H1 (cell line): Measurements from ENCODE around the gene DAGLA. TPM values are rescaled to one million over a fixed set of nuclear protein-coding genes. Genes with fewer than 3 reads are reported as not detected.

ENCODE experiments used
- CTCF ChIA-PET: fragments of 300-600 bp; sonication (Branson Sonifier 250); formaldehyde crosslinking; loops from one replicate; lab custom pipeline; 2021; ENCODE audit not compliant: partially characterized antibody; lab: Charles Lee
- POLR2A ChIA-PET: fragments of 300-600 bp; sonication (Branson Sonifier 250); formaldehyde crosslinking; loops from one replicate; lab custom pipeline; 2021; ENCODE audit warnings: inconsistent platforms; ENCODE audit not compliant: partially characterized antibody; lab: Charles Lee
- DNase-seq, 2 experiments: peaks; one replicate each; pipeline versions ENCODE4 v3.0.0 to v3.0.0-alpha.2; 2010 to 2022; ENCODE audit warnings: low spot score in 2 of 2, low read depth in 1 of 2, mixed read lengths in 1 of 2
- FAIRE-seq: peaks from 2 replicates; lab custom pipeline; 2011; peaks lifted over from hg19 to GRCh38; lab: Jason Lieb, UNC
- H2AFZ ChIP-seq: 2 replicates; pipeline ENCODE4 v1.8.1; 2012; ENCODE audit warnings: low read length, inconsistent platforms
- H2AK5ac ChIP-seq: 2 replicates; pipeline ENCODE4 v1.6.1; 2013; ENCODE audit warnings: low read depth, low read length
- H2BK120ac ChIP-seq: replicated peaks from 2 replicates; pipeline ENCODE3; 2013; ENCODE audit warnings: low read depth, low read length, inconsistent platforms
- H2BK12ac ChIP-seq: 2 replicates; pipeline ENCODE4 v1.6.1; 2013; ENCODE audit warnings: low read depth, low read length
- H2BK15ac ChIP-seq: 2 replicates; pipeline ENCODE4 v1.6.1; 2013; ENCODE audit warnings: low read length
- H2BK20ac ChIP-seq: 2 replicates; pipeline ENCODE4 v1.6.1; 2013; ENCODE audit warnings: low read length
- H2BK5ac ChIP-seq: 2 replicates; pipeline ENCODE4 v1.6.1; 2013; ENCODE audit warnings: low read depth, low read length
- H3K14ac ChIP-seq: 2 replicates; pipeline ENCODE4 v1.6.1; 2013; ENCODE audit warnings: inconsistent platforms; ENCODE audit not compliant: insufficient read length
- H3K18ac ChIP-seq: 2 replicates; pipeline ENCODE4 v1.6.1; 2013; ENCODE audit warnings: low read length; ENCODE audit errors: extremely low read depth
- H3K23ac ChIP-seq: 2 replicates; pipeline ENCODE4 v1.6.1; 2013; ENCODE audit warnings: inconsistent platforms; ENCODE audit not compliant: insufficient read length
- H3K23me2 ChIP-seq: 2 replicates; pipeline ENCODE4 v1.6.1; 2013; ENCODE audit warnings: low read depth, low read length
- H3K27ac ChIP-seq: 2 replicates; pipeline ENCODE4 v1.6.1; 2011; ENCODE audit warnings: low read depth, low read length, inconsistent platforms
- H3K27me3 ChIP-seq, 4 experiments: replicated peaks in 1 of 4; 1 replicate in 1 of 4; 2 replicates in 3 of 4; pipeline versions ENCODE4 v1.6.1 to v1.8.1; 2011 to 2013; ENCODE audit warnings: low read length in 3 of 4, mild to moderate bottlenecking in 3 of 4, inconsistent platforms in 2 of 4, mixed read lengths in 2 of 4, moderate library complexity in 1 of 4; ENCODE audit not compliant: control insufficient read depth in 3 of 4, insufficient read depth in 3 of 4; ENCODE audit errors: extremely low read depth in 1 of 4
- H3K36me3 ChIP-seq, 4 experiments: 2 replicates each; pipeline versions ENCODE4 v1.6.1 to v1.8.1; 2011 to 2013; ENCODE audit warnings: mild to moderate bottlenecking in 4 of 4, low read length in 3 of 4, moderate library complexity in 2 of 4, control low read depth in 1 of 4, inconsistent platforms in 1 of 4; ENCODE audit not compliant: insufficient read depth in 4 of 4, control insufficient read depth in 2 of 4
- H3K4ac ChIP-seq: replicated peaks from 2 replicates; pipeline ENCODE3; 2013; ENCODE audit warnings: low read length, low read depth, mixed read lengths, inconsistent platforms; ENCODE audit not compliant: insufficient read length
- H3K4me1 ChIP-seq, 4 experiments: replicated peaks in 1 of 4; 1 replicate in 1 of 4; 2 replicates in 3 of 4; pipeline versions ENCODE4 v1.6.1 to v1.8.1; 2011 to 2013; ENCODE audit warnings: low read length in 3 of 4, inconsistent platforms in 2 of 4, mixed read lengths in 1 of 4; ENCODE audit not compliant: insufficient read depth in 4 of 4, control insufficient read depth in 3 of 4
- H3K4me2 ChIP-seq, 2 experiments: 2 replicates each; pipeline versions ENCODE4 v1.6.1 to v1.8.1; 2011 to 2013; ENCODE audit warnings: low read depth in 2 of 2, low read length in 2 of 2, control low read depth in 1 of 2, inconsistent platforms in 1 of 2, mild to moderate bottlenecking in 1 of 2; ENCODE audit not compliant: insufficient read depth in 1 of 2
- H3K4me3 ChIP-seq, 4 experiments: fragments of 200-600, 300-600 bp in 1 of 4; sonication (generic), shearing (Covaris generic), sonication (Bioruptor Twin) in 1 of 4; 2 replicates each; pipeline versions ENCODE4 v1.5.1 to v1.8.1; 2011 to 2016; ENCODE audit warnings: low read length in 4 of 4, low read depth in 3 of 4, control low read depth in 2 of 4, inconsistent platforms in 2 of 4, mild to moderate bottlenecking in 2 of 4, mixed read lengths in 1 of 4, moderate library complexity in 1 of 4; ENCODE audit not compliant: insufficient read depth in 2 of 4; ENCODE audit errors: extremely low read depth in 1 of 4
- H3K56ac ChIP-seq: replicated peaks from 2 replicates; pipeline ENCODE3; 2013; ENCODE audit warnings: low read depth, mild to moderate bottlenecking, mixed read lengths, low read length, inconsistent platforms; ENCODE audit not compliant: insufficient read length
- H3K79me1 ChIP-seq: 2 replicates; pipeline ENCODE4 v1.6.1; 2013; ENCODE audit warnings: low read depth, low read length, control low read depth
- H3K79me2 ChIP-seq, 2 experiments: 2 replicates each; pipeline versions ENCODE4 v1.6.1 to v1.8.1; 2012 to 2013; ENCODE audit warnings: low read length in 2 of 2, mild to moderate bottlenecking in 2 of 2, inconsistent platforms in 1 of 2; ENCODE audit not compliant: insufficient read depth in 2 of 2, control insufficient read depth in 1 of 2
- H3K9ac ChIP-seq, 4 experiments: replicated peaks in 1 of 4; 1 replicate in 1 of 4; 2 replicates in 3 of 4; pipeline versions ENCODE4 v1.6.1 to v1.8.1; 2011 to 2013; ENCODE audit warnings: low read depth in 3 of 4, low read length in 3 of 4, control low read depth in 2 of 4, mild to moderate bottlenecking in 2 of 4, moderate library complexity in 2 of 4, inconsistent platforms in 1 of 4; ENCODE audit errors: extremely low read depth in 1 of 4
- H3K9me3 ChIP-seq, 2 experiments: 2 replicates each; pipeline versions ENCODE4 v1.6.1 to v1.8.1; 2012 to 2013; ENCODE audit warnings: mild to moderate bottlenecking in 2 of 2, moderate library complexity in 2 of 2, control low read depth in 1 of 2, inconsistent platforms in 1 of 2, low read depth in 1 of 2, low read length in 1 of 2, mixed read lengths in 1 of 2; ENCODE audit not compliant: insufficient read depth in 2 of 2
- H4K20me1 ChIP-seq, 2 experiments: replicated peaks in 1 of 2; 2 replicates each; pipeline versions ENCODE3 to v1.8.1; 2011 to 2013; ENCODE audit warnings: inconsistent platforms in 2 of 2, low read length in 2 of 2, mild to moderate bottlenecking in 1 of 2; ENCODE audit not compliant: insufficient read depth in 2 of 2, control insufficient read depth in 1 of 2
- H4K5ac ChIP-seq: 2 replicates; pipeline ENCODE4 v1.6.1; 2013; ENCODE audit warnings: low read length, low read depth, mixed read lengths, inconsistent platforms; ENCODE audit not compliant: insufficient read length
- H4K8ac ChIP-seq: 2 replicates; pipeline ENCODE4 v1.8.0; 2013; ENCODE audit warnings: mild to moderate bottlenecking, moderate library complexity, low read length, inconsistent platforms; ENCODE audit not compliant: insufficient read depth; ENCODE audit errors: extremely low read depth
- H4K91ac ChIP-seq: replicated peaks from 2 replicates; pipeline ENCODE3; 2013; ENCODE audit warnings: low read length, mixed read lengths, inconsistent platforms; ENCODE audit not compliant: insufficient read length
- CBX8 ChIP-seq: fragments of 300-800, 300-1000 bp; sonication (generic); IDR thresholded peaks from 2 replicates; pipeline ENCODE4 v1.7.1; 2016; ENCODE audit warnings: low read depth, low read length, borderline replicate concordance
- CREB1 ChIP-seq: IDR thresholded peaks from 2 replicates; pipeline ENCODE4 v1.6.1; 2012; ENCODE audit warnings: inconsistent platforms
- GABPA ChIP-seq: IDR thresholded peaks from 2 replicates; pipeline ENCODE4 v1.6.1; 2011; ENCODE audit warnings: mild to moderate bottlenecking, low read length, moderate library complexity, borderline replicate concordance; ENCODE audit not compliant: insufficient read depth
- HDAC6 ChIP-seq: IDR thresholded peaks from one replicate; pipeline ENCODE4 v1.7.1; 2012; ENCODE audit warnings: low read depth, mild to moderate bottlenecking, inconsistent platforms, low read length, moderate library complexity
- KDM1A ChIP-seq: fragments of 200-600, 300-600 bp; sonication (generic); IDR thresholded peaks from 2 replicates; pipeline ENCODE4 v1.7.1; 2016; ENCODE audit warnings: mild to moderate bottlenecking, low read length, borderline replicate concordance
- KDM4A ChIP-seq: IDR thresholded peaks from one replicate; pipeline ENCODE4 v1.7.1; 2012; ENCODE audit warnings: low read depth, mild to moderate bottlenecking, moderate library complexity, low read length, inconsistent platforms; ENCODE audit not compliant: severe bottlenecking
- NANOG ChIP-seq: IDR thresholded peaks from 2 replicates; pipeline ENCODE4 v1.6.1; 2011; ENCODE audit warnings: low read length, low read depth, mild to moderate bottlenecking, inconsistent platforms; ENCODE audit not compliant: insufficient read depth, poor library complexity, severe bottlenecking
- POLR2A ChIP-seq, 2 experiments: IDR thresholded peaks; 1 replicate in 1 of 2; 2 replicates in 1 of 2; pipeline ENCODE4 v1.6.1; 2011; ENCODE audit warnings: low read depth in 2 of 2, low read length in 2 of 2, mild to moderate bottlenecking in 2 of 2; ENCODE audit errors: control extremely low read depth in 1 of 2
- POLR2AphosphoS5 ChIP-seq: IDR thresholded peaks from 2 replicates; pipeline ENCODE4 v1.6.1; 2011; ENCODE audit warnings: low read depth, low read length
- RBBP5 ChIP-seq: IDR thresholded peaks from 2 replicates; pipeline ENCODE4 v1.7.1; 2012; ENCODE audit warnings: low read depth, mild to moderate bottlenecking, inconsistent platforms, low read length, moderate library complexity, borderline replicate concordance
- TAF1 ChIP-seq: IDR thresholded peaks from 2 replicates; pipeline ENCODE4 v1.6.1; 2011; ENCODE audit warnings: mild to moderate bottlenecking, low read depth, low read length
- YY1 ChIP-seq: IDR thresholded peaks from 2 replicates; pipeline ENCODE4 v1.6.1; 2011; ENCODE audit warnings: low read depth, mild to moderate bottlenecking, low read length
- WGBS, 2 experiments: shearing (Covaris generic) in 1 of 2; methylation state at CpG; one replicate each; pipeline versions ENCODE4 v1.1.6 to v1.1.7; 2013 to 2015; ENCODE audit warnings: low lambda C conversion rate in 2 of 2, mixed read lengths in 2 of 2, inconsistent platforms in 1 of 2, low coverage in 1 of 2, missing lambda C conversion rate in 1 of 2; ENCODE audit not compliant: insufficient replicate concordance in 2 of 2, insufficient coverage in 1 of 2, insufficient read length in 1 of 2; ENCODE audit errors: extremely low coverage in 1 of 2, missing lambda C conversion rate in 1 of 2; 5-methylcytosine and 5-hydroxymethylcytosine counted together
- polyA plus RNA-seq, 7 experiments: library from polyadenylated mRNA; depleted of rRNA in 3 of 7; stranded (reverse) in 5 of 7; unstranded in 2 of 7; fragments of >200 nt in 5 of 7; fragments of 200-250 nt in 2 of 7; gene quantifications; 1 replicate in 5 of 7; 2 replicates in 1 of 7; 4 replicates in 1 of 7; pipeline versions ENCODE4 v1.2.1 to v1.2.3, GENCODE V29; 2011 to 2013; ENCODE audit warnings: missing spikeins in 2 of 7, mixed read lengths in 2 of 7
- total RNA-seq: library from RNA; stranded (reverse); fragmentation: NEBNext Ultra II Directional; extraction: Animal tissue kit (Norgen Biotek cat#: 25700); gene quantifications from 2 replicates; pipeline ENCODE4 v1.2.1, GENCODE V29; 2021
- TF ChIP-seq, protein P1 (sequence below): IDR thresholded peaks from 2 replicates; pipeline ENCODE4 v1.6.1; 2012; ENCODE audit warnings: inconsistent platforms

DAGLA gene
- total and polyA plus RNA-seq, 2 of the 8 experiments (the other 6 are each of a cell fraction or from before 2014, with no cell fraction given): 3.6 to 6.6 TPM

- Histone ChIP-seq H3K79me2 (no peaks in the 10 kb centered on the region), H4K5ac (no peak overlapping the region), H2BK15ac (no peak overlapping the region), H2AK5ac (no peak overlapping the region), H3K36me3 (no peaks in the 10 kb centered on the region), H3K18ac (no peak overlapping the region; the same call in 1 of the 2 replicates), H3K23me2 (no peaks in the 10 kb centered on the region), H2BK20ac (no peak overlapping the region), H3K4ac (no peak overlapping the region), H3K56ac (no peak overlapping the region), H2AFZ (no peak overlapping the region), H3K9me3 (no peaks in the 10 kb centered on the region), H3K23ac (no peak overlapping the region), H2BK5ac (no peak overlapping the region), H3K4me1 (peaks cover 0 to 21% (median 15%) of the 10 kb centered on the region in 4 experiments; a peak in 5 of 7 replicates), H3K27me3 (no peaks in the 10 kb centered on the region), H4K8ac (no peak overlapping the region; the same call in 1 of the 2 replicates), H2BK12ac (0 out of 2 replicates have a peak overlapping the region, but pooled peaks have one; percentile 39), H2BK120ac (no peak overlapping the region), H4K91ac (no peak overlapping the region), H3K79me1 (no peaks in the 10 kb centered on the region), H4K20me1 (no peaks in the 10 kb centered on the region), H3K4me3 (no peak overlapping the region), H3K14ac (no peak overlapping the region), H3K9ac (no peak overlapping the region), H3K4me2 (no peak overlapping the region), H3K27ac (no peak overlapping the region)
- ChIA-PET POLR2A (interaction anchor here (1.0 kb wide), 1 partner anchor 12 kb away, joined by 5 read pairs; no protein-coding TSS in a partner anchor), CTCF (interaction anchor here (0.8 to 5.3 kb wide), 4 partner anchors 19 to 63 kb away, joined by 3 to 26 read pairs (median 6); no protein-coding TSS in a partner anchor)
- no peak for FAIRE-seq
- WGBS, 2 experiments: 89% methylated on average over 11 of the region's 11 CpGs; no CpG with 5 or more reads in 1 of the 2 experiments
- DNase-seq: no peak
- TF ChIP-seq TAF1: no peak
- TF ChIP-seq POLR2A (IDR thresholded peaks at IDR 0.05; ENCODE audit: control extremely low read depth in 1 of 2, low read depth in 2 of 2, low read length in 2 of 2): no peak
- TF ChIP-seq NANOG: no peak
- TF ChIP-seq POLR2AphosphoS5: no peak
- no peak for TF ChIP-seq KDM1A
- TF ChIP-seq KDM4A: no peak
- TF ChIP-seq YY1: no peak
- no peak for TF ChIP-seq CBX8
- no peak for TF ChIP-seq GABPA
- TF ChIP-seq RBBP5: no peak
- TF ChIP-seq, protein P1, sequence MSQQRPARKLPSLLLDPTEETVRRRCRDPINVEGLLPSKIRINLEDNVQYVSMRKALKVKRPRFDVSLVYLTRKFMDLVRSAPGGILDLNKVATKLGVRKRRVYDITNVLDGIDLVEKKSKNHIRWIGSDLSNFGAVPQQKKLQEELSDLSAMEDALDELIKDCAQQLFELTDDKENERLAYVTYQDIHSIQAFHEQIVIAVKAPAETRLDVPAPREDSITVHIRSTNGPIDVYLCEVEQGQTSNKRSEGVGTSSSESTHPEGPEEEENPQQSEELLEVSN: no peak
- no peak for TF ChIP-seq CREB1
- no peak for TF ChIP-seq HDAC6
Measured at GRCh38 chr11:61768376-61769076, 88.3 kb downstream of the DAGLA start.
